Esophagus muscularis mucosa (tissue), 4 donors: ENCODE results near the gene STK36. TPM values are rescaled to one million over a fixed set of nuclear protein-coding genes. Genes with fewer than 3 reads are reported as not detected.

Experiments used
- DNase-seq: peaks from one replicate; pipeline ENCODE4 v3.0.0-alpha.2; 2017; ENCODE audit errors: extremely low spot score
- H3K27ac ChIP-seq, 4 donors: fragments of 200-600 bp; sonication (generic); replicated peaks in 1 of 4; 1 replicate in 3 of 4; 2 replicates in 1 of 4; pipeline ENCODE4 v1.5.1; 2016 to 2019; ENCODE audit warnings: mild to moderate bottlenecking in 1 of 4
- H3K27me3 ChIP-seq, 4 donors: fragments of 200-600 bp; sonication (generic); one replicate each; pipeline versions ENCODE4 v1.5.1 to v1.6.0; 2016 to 2019
- H3K36me3 ChIP-seq, 4 donors: fragments of 200-600 bp; sonication (generic); one replicate each; pipeline ENCODE4 v1.5.1; 2016 to 2019
- H3K4me1 ChIP-seq, 4 donors: fragments of 200-600 bp; sonication (generic); one replicate each; pipeline ENCODE4 v1.5.1; 2016 to 2019
- H3K4me3 ChIP-seq, 4 donors: fragments of 200-600 bp; sonication (generic); 1 replicate in 2 of 4; 2 replicates in 2 of 4; pipeline ENCODE4 v1.5.1; 2016 to 2019; ENCODE audit warnings: mild to moderate bottlenecking in 4 of 4, moderate library complexity in 1 of 4
- H3K9me3 ChIP-seq, 4 donors: fragments of 200-600 bp; sonication (generic); 1 replicate in 3 of 4; 2 replicates in 1 of 4; pipeline ENCODE4 v1.5.1; 2016 to 2019
- CTCF ChIP-seq, 3 experiments: fragments of 200-600 bp in 2 of 3; fragments of 450-650 bp in 1 of 3; sonication (generic) in 2 of 3; IDR thresholded peaks; one replicate each; pipeline ENCODE4 v1.5.1; 2017 to 2019; ENCODE audit warnings: antibody characterized with exemption in 3 of 3, mild to moderate bottlenecking in 2 of 3, moderate library complexity in 1 of 3
- EP300 ChIP-seq: sonication (generic); formaldehyde crosslinking; IDR thresholded peaks from one replicate; pipeline ENCODE4 v1.6.1; 2017; ENCODE audit warnings: antibody characterized with exemption
- POLR2A ChIP-seq: fragments of 450-650 bp; IDR thresholded peaks from one replicate; pipeline ENCODE4 v1.6.1; 2017; ENCODE audit warnings: antibody characterized with exemption, moderate library complexity, mild to moderate bottlenecking, low read depth
- POLR2AphosphoS5 ChIP-seq, 2 donors: sonication (generic); formaldehyde crosslinking; IDR thresholded peaks; one replicate each; pipeline ENCODE4 v1.6.1; 2017; ENCODE audit warnings: antibody characterized with exemption in 2 of 2
- WGBS: methylation state at CpG from one replicate; pipeline ENCODE4 v1.1.5; 2018; 5-methylcytosine and 5-hydroxymethylcytosine counted together
- intact Hi-C: fragments of 100-400 bp; cut with DNase I; formaldehyde crosslinking; loops from one replicate; pipeline ENCODE4 v1.15.1; 2023
- total RNA-seq, 4 donors: library from RNA; depleted of rRNA; stranded (reverse); fragments of >200 nt; gene quantifications; one replicate each; pipeline versions ENCODE4 v1.1.0 to v1.2.1, GENCODE V29; 2016

Gene STK36
- 10 to 100 TPM; 12.1 to 19.1 (median 14.8) TPM for total RNA-seq

- peak within 1 kb of the TSS; percentile 62 to 93 (median 78) for H3K4me3 ChIP-seq
- intact Hi-C loops = no loop called here
- TF ChIP-seq POLR2A (peak; percentile 37), EP300 (no peak), CTCF (IDR thresholded peaks at IDR 0.05) (no peak), POLR2AphosphoS5 (IDR thresholded peaks at IDR 0.05) (peak; percentile 85 to 94)
- H3K9me3 ChIP-seq = no peaks in the 10 kb centered on the region
- H3K4me1 ChIP-seq = peaks cover 16 to 22% (median 20%) of the 10 kb centered on the region in 4 donors
- peaks cover 13 to 43% (median 31%) of the 10 kb centered on the region in 4 donors for H3K36me3 ChIP-seq
- DNase-seq = peak; percentile 96
- no peaks in the 10 kb centered on the region for H3K27me3 ChIP-seq
- under 1% methylated on average over 43 of the region's 49 CpGs for WGBS
- peak within 1 kb of the TSS; percentile 77 to 85 (median 80) for H3K27ac ChIP-seq
Observed at GRCh38 chr2:218671654-218672566, at the start of gene STK36, which contains the start of gene RNF25. Gene STK36, plus strand, starts transcription at chr2:218672086. Its CDS starts 744 bp downstream, at chr2:218672830. Gene RNF25, minus strand, starts transcription at chr2:218672002. Its CDS starts 32 bp downstream, at chr2:218671970.

GRCh38 chr2:218622606-218623365 is 49.1 kb upstream of the STK36 start:
- peak overlapping the region in 1 of 4 donors; percentile 36 for H3K27ac ChIP-seq
- H3K4me3 ChIP-seq = no peak overlapping the region
- peaks cover 0 to 34% (median 2%) of the 10 kb centered on the region in 4 donors for H3K36me3 ChIP-seq
- H3K27me3 ChIP-seq = no peaks in the 10 kb centered on the region
- peaks cover 0 to 14% (median 12%) of the 10 kb centered on the region in 4 donors for H3K4me1 ChIP-seq
- TF ChIP-seq EP300 (no peak), POLR2A (no peak), POLR2AphosphoS5 (IDR thresholded peaks at IDR 0.05) (no peak), CTCF (IDR thresholded peaks at IDR 0.05) (no peak)
- intact Hi-C loops = no loop called here
- 53% methylated on average over 7 of the region's 7 CpGs for WGBS
- no peak for DNase-seq
- no peaks in the 10 kb centered on the region for H3K9me3 ChIP-seq

GRCh38 chr2:218623366-218623705 is 48.5 kb upstream of the STK36 start:
- TF ChIP-seq POLR2AphosphoS5 (IDR thresholded peaks at IDR 0.05) (no peak), POLR2A (no peak), EP300 (no peak), CTCF (IDR thresholded peaks at IDR 0.05) (no peak)
- H3K9me3 ChIP-seq = no peaks in the 10 kb centered on the region
- DNase-seq = no peak
- no peak overlapping the region for H3K4me3 ChIP-seq
- no peak overlapping the region for H3K27ac ChIP-seq
- 60% methylated on average over 3 of the region's 3 CpGs for WGBS
- peaks cover 0 to 14% (median 12%) of the 10 kb centered on the region in 4 donors for H3K4me1 ChIP-seq
- intact Hi-C loops = no loop called here
- no peaks in the 10 kb centered on the region for H3K27me3 ChIP-seq
- peaks cover 0 to 39% (median 2%) of the 10 kb centered on the region in 4 donors for H3K36me3 ChIP-seq

GRCh38 chr2:218626369-218626768 is 45.5 kb upstream of the STK36 start:
- intact Hi-C loops = no loop called here
- no peak for DNase-seq
- no peak overlapping the region for H3K4me3 ChIP-seq
- no peak overlapping the region for H3K27ac ChIP-seq
- no peaks in the 10 kb centered on the region for H3K9me3 ChIP-seq
- TF ChIP-seq CTCF (IDR thresholded peaks at IDR 0.05) = no peak
- TF ChIP-seq POLR2A = no peak
- TF ChIP-seq POLR2AphosphoS5 (IDR thresholded peaks at IDR 0.05) = no peak
- no peak for TF ChIP-seq EP300
- no peaks in the 10 kb centered on the region for H3K27me3 ChIP-seq
- H3K36me3 ChIP-seq = peaks cover 0 to 33% (median 0%) of the 10 kb centered on the region in 4 donors
- 93% methylated on average over 4 of the region's 4 CpGs for WGBS
- H3K4me1 ChIP-seq = peaks cover 1 to 26% (median 21%) of the 10 kb centered on the region in 4 donors
